H9 (cell line): ENCODE measurements around the gene NECTIN1. TPM values are rescaled to one million over a fixed set of nuclear protein-coding genes. Genes with fewer than 3 reads are reported as not detected.

Source experiments
- DNase-seq: peaks from one replicate; pipeline ENCODE4 v3.0.0-alpha.2; 2017
- H2AFZ ChIP-seq: one replicate; pipeline ENCODE4 v1.6.1; 2013; ENCODE audit warnings: mild to moderate bottlenecking, low read length, control low read depth, moderate library complexity
- H2AK5ac ChIP-seq: 2 replicates; pipeline ENCODE4 v1.6.1; 2013; ENCODE audit warnings: low read length, control low read depth, mixed read lengths; ENCODE audit not compliant: insufficient read length
- H2BK120ac ChIP-seq: one replicate; pipeline ENCODE4 v1.6.1; 2013; ENCODE audit warnings: low read depth, mild to moderate bottlenecking, low read length, control low read depth, inconsistent platforms; ENCODE audit not compliant: poor library complexity, severe bottlenecking
- H2BK12ac ChIP-seq: 2 replicates; pipeline ENCODE4 v1.6.1; 2013; ENCODE audit warnings: low read length, control low read depth, mixed read lengths, low read depth; ENCODE audit not compliant: insufficient read length
- H2BK15ac ChIP-seq: 2 replicates; pipeline ENCODE4 v1.6.1; 2013; ENCODE audit warnings: low read depth, low read length, control low read depth
- H2BK20ac ChIP-seq: one replicate; pipeline ENCODE4 v1.6.1; 2013; ENCODE audit warnings: low read depth, mild to moderate bottlenecking, low read length, control low read depth, inconsistent platforms; ENCODE audit not compliant: poor library complexity, severe bottlenecking
- H2BK5ac ChIP-seq: 2 replicates; pipeline ENCODE4 v1.6.1; 2013; ENCODE audit warnings: low read length, control low read depth, mixed read lengths; ENCODE audit not compliant: insufficient read length
- H3K14ac ChIP-seq: 2 replicates; pipeline ENCODE4 v1.6.1; 2013; ENCODE audit warnings: low read length, control low read depth; ENCODE audit not compliant: insufficient read depth
- H3K18ac ChIP-seq: 2 replicates; pipeline ENCODE4 v1.6.1; 2013; ENCODE audit warnings: low read depth, mild to moderate bottlenecking, mixed read lengths, low read length, control low read depth; ENCODE audit not compliant: insufficient read length
- H3K23ac ChIP-seq: 2 replicates; pipeline ENCODE4 v1.6.1; 2013; ENCODE audit warnings: low read length, control low read depth, mixed read lengths, low read depth; ENCODE audit not compliant: insufficient read length
- H3K23me2 ChIP-seq: 2 replicates; pipeline ENCODE4 v1.6.1; 2013; ENCODE audit warnings: low read depth, mild to moderate bottlenecking, mixed read lengths, low read length, control low read depth; ENCODE audit not compliant: insufficient read length, poor library complexity, severe bottlenecking
- H3K27ac ChIP-seq: 2 replicates; pipeline ENCODE4 v1.5.1; 2013; ENCODE audit warnings: low read length, control low read depth, mixed read lengths, low read depth; ENCODE audit not compliant: insufficient read length
- H3K27me3 ChIP-seq: 2 replicates; pipeline ENCODE4 v1.6.1; 2013; ENCODE audit warnings: low read length, control low read depth, inconsistent platforms; ENCODE audit not compliant: insufficient read depth
- H3K4ac ChIP-seq: 2 replicates; pipeline ENCODE4 v1.6.1; 2013; ENCODE audit warnings: low read depth, mild to moderate bottlenecking, control low read depth, inconsistent platforms, low read length, moderate library complexity
- H3K4me1 ChIP-seq: 2 replicates; pipeline ENCODE4 v1.6.1; 2013; ENCODE audit warnings: low read length, control low read depth, inconsistent platforms; ENCODE audit not compliant: insufficient read depth
- H3K4me2 ChIP-seq: 2 replicates; pipeline ENCODE4 v1.6.1; 2013; ENCODE audit warnings: low read length, control low read depth, mixed read lengths; ENCODE audit not compliant: insufficient read length, insufficient read depth
- H3K56ac ChIP-seq: 2 replicates; pipeline ENCODE4 v1.6.1; 2013; ENCODE audit warnings: low read depth, mild to moderate bottlenecking, mixed read lengths, low read length, control low read depth; ENCODE audit not compliant: insufficient read length
- H3K79me1 ChIP-seq: 2 replicates; pipeline ENCODE4 v1.6.1; 2013; ENCODE audit warnings: low read depth, mild to moderate bottlenecking, moderate library complexity, low read length, control low read depth, inconsistent platforms; ENCODE audit not compliant: insufficient read depth, poor library complexity, severe bottlenecking
- H3K79me2 ChIP-seq: 2 replicates; pipeline ENCODE4 v1.6.1; 2013; ENCODE audit warnings: low read length, control low read depth, inconsistent platforms; ENCODE audit not compliant: insufficient read depth
- H3K9ac ChIP-seq: 2 replicates; pipeline ENCODE4 v1.6.1; 2013; ENCODE audit warnings: low read length, control low read depth, mixed read lengths; ENCODE audit not compliant: insufficient read length; ENCODE audit errors: extremely low read depth
- H3K9me3 ChIP-seq: one replicate; pipeline ENCODE4 v1.6.1; 2013; ENCODE audit warnings: low read depth, low read length, inconsistent platforms; ENCODE audit not compliant: control insufficient read depth
- H3T11ph ChIP-seq: one replicate; pipeline ENCODE4 v1.6.1; 2013; ENCODE audit warnings: mild to moderate bottlenecking, low read length, control low read depth, inconsistent platforms
- H4K20me1 ChIP-seq: one replicate; pipeline ENCODE4 v1.6.1; 2013; ENCODE audit not compliant: control insufficient read depth, insufficient read length, insufficient read depth
- H4K5ac ChIP-seq: 2 replicates; pipeline ENCODE4 v1.6.1; 2013; ENCODE audit warnings: low read depth, mild to moderate bottlenecking, mixed read lengths, low read length, control low read depth; ENCODE audit not compliant: insufficient read length
- H4K8ac ChIP-seq: replicated peaks from 2 replicates; pipeline ENCODE4 v1.6.1; 2013; ENCODE audit warnings: low read length, control low read depth, mixed read lengths, low read depth; ENCODE audit not compliant: insufficient read length
- H4K91ac ChIP-seq: 2 replicates; pipeline ENCODE4 v1.6.1; 2013; ENCODE audit warnings: low read depth, mild to moderate bottlenecking, moderate library complexity, mixed read lengths, low read length, control low read depth; ENCODE audit not compliant: insufficient read length
- H3K27ac Mint-ChIP-seq, 3 experiments: 2 replicates in 2 of 3; 3 replicates in 1 of 3; pipeline ENCODE4 v1.8.0; 2020 to 2021; ENCODE audit warnings: mixed read lengths in 3 of 3, mild to moderate bottlenecking in 1 of 3, moderate library complexity in 1 of 3
- H3K27me3 Mint-ChIP-seq: 2 replicates; pipeline ENCODE4 v1.8.0; 2021; ENCODE audit warnings: low read depth, mild to moderate bottlenecking, moderate library complexity, mixed read lengths
- H3K36me3 Mint-ChIP-seq, 3 experiments: 2 replicates in 2 of 3; 3 replicates in 1 of 3; pipeline ENCODE4 v1.8.0; 2020 to 2021; ENCODE audit warnings: low read depth in 3 of 3, mixed read lengths in 3 of 3; ENCODE audit not compliant: insufficient read depth in 1 of 3
- H3K4me1 Mint-ChIP-seq, 2 experiments: 2 replicates each; pipeline ENCODE4 v1.8.0; 2020; ENCODE audit warnings: mixed read lengths in 2 of 2
- H3K4me3 Mint-ChIP-seq, 2 experiments: 2 replicates in 1 of 2; 3 replicates in 1 of 2; pipeline ENCODE4 v1.8.0; 2020 to 2021; ENCODE audit warnings: mild to moderate bottlenecking in 2 of 2, mixed read lengths in 2 of 2, moderate library complexity in 1 of 2
- H3K9me3 Mint-ChIP-seq, 2 experiments: 2 replicates in 1 of 2; 3 replicates in 1 of 2; pipeline ENCODE4 v1.8.0; 2020; ENCODE audit warnings: mild to moderate bottlenecking in 2 of 2, mixed read lengths in 2 of 2, moderate library complexity in 1 of 2
- CTCF ChIP-seq: fragments of 200-600 bp; sonication (generic); conservative IDR thresholded peaks from 3 replicates; pipeline ENCODE4 v1.8.0; 2021; ENCODE audit warnings: antibody characterized with exemption, mild to moderate bottlenecking
- WGBS: extraction: QIAGEN DNeasy Blood & Tissue Kit; methylation state at CpG from one replicate; pipeline ENCODE4 v1.1.7; 2013; ENCODE audit warnings: missing lambda C conversion rate, low lambda C conversion rate, mixed read lengths; ENCODE audit not compliant: insufficient read length; ENCODE audit errors: extremely low coverage; 5-methylcytosine and 5-hydroxymethylcytosine counted together
- total RNA-seq: library from RNA; stranded (reverse); gene quantifications from 2 replicates; pipeline ENCODE4 v1.2.1, GENCODE V29; 2021

Gene NECTIN1
- total RNA-seq, 1 experiment from 2014 or later: 113 TPM

GRCh38 chr11:119771172-119771770, 42.3 kb upstream of the NECTIN1 start:
- H3K9ac ChIP-seq: no peak overlapping the region
- H3K27ac Mint-ChIP-seq: no peak overlapping the region
- DNase-seq: no peak

More at GRCh38 chr11:119771172-119771770, 42.3 kb upstream of the NECTIN1 start:
- Histone ChIP-seq H4K20me1 (no peaks in the 10 kb centered on the region), H2BK15ac (no peak overlapping the region), H3K23me2 (no peaks in the 10 kb centered on the region), H3T11ph (no peak overlapping the region), H2BK20ac (no peak overlapping the region), H3K14ac (no peak overlapping the region), H2BK120ac (no peak overlapping the region), H3K4ac (no peak overlapping the region), H3K4me1 (no peaks in the 10 kb centered on the region), H2BK5ac (no peak overlapping the region), H3K23ac (no peak overlapping the region), H4K91ac (no peak overlapping the region), H3K9me3 (no peaks in the 10 kb centered on the region), H3K79me2 (no peaks in the 10 kb centered on the region), H4K5ac (no peak overlapping the region), H2AFZ (no peak overlapping the region), H3K79me1 (no peaks in the 10 kb centered on the region), H3K4me2 (no peak overlapping the region), H3K27ac (no peak overlapping the region), H4K8ac (no peak overlapping the region), H3K18ac (no peak overlapping the region), H3K56ac (no peak overlapping the region), H2AK5ac (no peak overlapping the region), H3K27me3 (no peaks in the 10 kb centered on the region), H2BK12ac (no peak overlapping the region)
- Mint-ChIP-seq H3K9me3 (peaks cover 4 to 5% of the 10 kb centered on the region in 2 experiments; a peak in 2 of 5 replicates), H3K4me1 (0 out of 4 replicates have a peak, but pooled peaks cover 0 to 3% of the 10 kb centered on the region in 2 experiments), H3K36me3 (no peaks in the 10 kb centered on the region), H3K27me3 (peaks cover 52% of the 10 kb centered on the region), H3K4me3 (no peak overlapping the region)
- 100% methylated on average over 2 of the region's 9 CpGs for WGBS
- TF ChIP-seq CTCF: no peak
